ENCODE results near the gene CNTLN.

DNA sequence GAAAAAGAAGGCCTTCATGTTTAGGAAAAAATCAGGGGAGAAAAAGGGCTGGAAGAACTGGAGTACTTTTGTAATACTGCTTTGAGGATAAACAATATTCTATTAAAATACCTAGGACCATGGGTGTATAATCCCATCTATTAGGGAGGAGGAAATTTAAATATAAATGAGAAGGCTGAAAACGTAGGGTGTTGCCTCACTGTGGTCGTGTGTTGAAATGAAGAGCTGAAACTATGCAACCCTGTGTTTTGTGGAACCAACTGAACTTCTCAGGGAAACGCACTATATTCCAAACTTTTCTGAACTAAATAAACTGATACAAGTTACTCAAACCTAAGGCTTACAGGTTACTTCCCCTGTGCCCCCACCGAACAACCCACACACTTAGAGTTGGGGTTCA lies 4.5 kb upstream of the CNTLN start:
- TF ChIP-seq, protein P1, sequence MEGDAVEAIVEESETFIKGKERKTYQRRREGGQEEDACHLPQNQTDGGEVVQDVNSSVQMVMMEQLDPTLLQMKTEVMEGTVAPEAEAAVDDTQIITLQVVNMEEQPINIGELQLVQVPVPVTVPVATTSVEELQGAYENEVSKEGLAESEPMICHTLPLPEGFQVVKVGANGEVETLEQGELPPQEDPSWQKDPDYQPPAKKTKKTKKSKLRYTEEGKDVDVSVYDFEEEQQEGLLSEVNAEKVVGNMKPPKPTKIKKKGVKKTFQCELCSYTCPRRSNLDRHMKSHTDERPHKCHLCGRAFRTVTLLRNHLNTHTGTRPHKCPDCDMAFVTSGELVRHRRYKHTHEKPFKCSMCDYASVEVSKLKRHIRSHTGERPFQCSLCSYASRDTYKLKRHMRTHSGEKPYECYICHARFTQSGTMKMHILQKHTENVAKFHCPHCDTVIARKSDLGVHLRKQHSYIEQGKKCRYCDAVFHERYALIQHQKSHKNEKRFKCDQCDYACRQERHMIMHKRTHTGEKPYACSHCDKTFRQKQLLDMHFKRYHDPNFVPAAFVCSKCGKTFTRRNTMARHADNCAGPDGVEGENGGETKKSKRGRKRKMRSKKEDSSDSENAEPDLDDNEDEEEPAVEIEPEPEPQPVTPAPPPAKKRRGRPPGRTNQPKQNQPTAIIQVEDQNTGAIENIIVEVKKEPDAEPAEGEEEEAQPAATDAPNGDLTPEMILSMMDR (IDR thresholded peaks at IDR 0.05; ENCODE audit: insufficient read depth, low read length) = no peak
- TF ChIP-seq, protein P2, sequence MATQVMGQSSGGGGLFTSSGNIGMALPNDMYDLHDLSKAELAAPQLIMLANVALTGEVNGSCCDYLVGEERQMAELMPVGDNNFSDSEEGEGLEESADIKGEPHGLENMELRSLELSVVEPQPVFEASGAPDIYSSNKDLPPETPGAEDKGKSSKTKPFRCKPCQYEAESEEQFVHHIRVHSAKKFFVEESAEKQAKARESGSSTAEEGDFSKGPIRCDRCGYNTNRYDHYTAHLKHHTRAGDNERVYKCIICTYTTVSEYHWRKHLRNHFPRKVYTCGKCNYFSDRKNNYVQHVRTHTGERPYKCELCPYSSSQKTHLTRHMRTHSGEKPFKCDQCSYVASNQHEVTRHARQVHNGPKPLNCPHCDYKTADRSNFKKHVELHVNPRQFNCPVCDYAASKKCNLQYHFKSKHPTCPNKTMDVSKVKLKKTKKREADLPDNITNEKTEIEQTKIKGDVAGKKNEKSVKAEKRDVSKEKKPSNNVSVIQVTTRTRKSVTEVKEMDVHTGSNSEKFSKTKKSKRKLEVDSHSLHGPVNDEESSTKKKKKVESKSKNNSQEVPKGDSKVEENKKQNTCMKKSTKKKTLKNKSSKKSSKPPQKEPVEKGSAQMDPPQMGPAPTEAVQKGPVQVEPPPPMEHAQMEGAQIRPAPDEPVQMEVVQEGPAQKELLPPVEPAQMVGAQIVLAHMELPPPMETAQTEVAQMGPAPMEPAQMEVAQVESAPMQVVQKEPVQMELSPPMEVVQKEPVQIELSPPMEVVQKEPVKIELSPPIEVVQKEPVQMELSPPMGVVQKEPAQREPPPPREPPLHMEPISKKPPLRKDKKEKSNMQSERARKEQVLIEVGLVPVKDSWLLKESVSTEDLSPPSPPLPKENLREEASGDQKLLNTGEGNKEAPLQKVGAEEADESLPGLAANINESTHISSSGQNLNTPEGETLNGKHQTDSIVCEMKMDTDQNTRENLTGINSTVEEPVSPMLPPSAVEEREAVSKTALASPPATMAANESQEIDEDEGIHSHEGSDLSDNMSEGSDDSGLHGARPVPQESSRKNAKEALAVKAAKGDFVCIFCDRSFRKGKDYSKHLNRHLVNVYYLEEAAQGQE (IDR thresholded peaks at IDR 0.05; ENCODE audit: insufficient replicate concordance, low read depth) = no peak
- no peak for TF ChIP-seq POLR2AphosphoS5 (IDR thresholded peaks at IDR 0.05; ENCODE audit: low read depth)
